GM10266 (cell line): Measurements from ENCODE around the gene PDXK.

Experiments used
- DNase-seq: peaks from one replicate; pipeline ENCODE4 v3.0.0; 2012; ENCODE audit errors: extremely low spot score
- CTCF ChIP-seq: IDR thresholded peaks from 2 replicates; pipeline ENCODE4 v1.5.1; 2012; ENCODE audit warnings: mild to moderate bottlenecking, low read depth; ENCODE audit not compliant: control insufficient read depth, insufficient read depth; ENCODE audit errors: missing control alignments

The PDXK gene

GRCh38 chr21:43691086-43691795, 27.7 kb upstream of the PDXK start:
- TF ChIP-seq CTCF: no peak
- no peak for DNase-seq

GRCh38 chr21:43691801-43692200, 27.1 kb upstream of the PDXK start:
- DNase-seq: no peak
- no peak for TF ChIP-seq CTCF

GRCh38 chr21:43692949-43693348, 26.0 kb upstream of the PDXK start:
- no peak for TF ChIP-seq CTCF
- no peak for DNase-seq

- no peak for TF ChIP-seq CTCF
- no peak for DNase-seq
Measured at GRCh38 chr21:43693981-43694380, 24.9 kb upstream of the PDXK start.

GRCh38 chr21:43694437-43695079, 24.4 kb upstream of the PDXK start:
- no peak for DNase-seq
- TF ChIP-seq CTCF: no peak

- no peak for DNase-seq
- TF ChIP-seq CTCF: no peak
Measured at GRCh38 chr21:43696214-43696613, 22.7 kb upstream of the PDXK start.
